H1 (cell line): Measurements from ENCODE around the gene SCN3A. TPM values are rescaled to one million over a fixed set of nuclear protein-coding genes. Genes with fewer than 3 reads are reported as not detected.

Source experiments
- CTCF ChIA-PET: fragments of 300-600 bp; sonication (Branson Sonifier 250); formaldehyde crosslinking; loops from one replicate; lab custom pipeline; 2021; ENCODE audit not compliant: partially characterized antibody; lab: Charles Lee
- POLR2A ChIA-PET: fragments of 300-600 bp; sonication (Branson Sonifier 250); formaldehyde crosslinking; loops from one replicate; lab custom pipeline; 2021; ENCODE audit warnings: inconsistent platforms; ENCODE audit not compliant: partially characterized antibody; lab: Charles Lee
- DNase-seq, 2 experiments: peaks; one replicate each; pipeline versions ENCODE4 v3.0.0 to v3.0.0-alpha.2; 2010 to 2022; ENCODE audit warnings: low spot score in 2 of 2, low read depth in 1 of 2, mixed read lengths in 1 of 2
- FAIRE-seq: peaks from 2 replicates; lab custom pipeline; 2011; peaks lifted over from hg19 to GRCh38; lab: Jason Lieb, UNC
- H2AFZ ChIP-seq: 2 replicates; pipeline ENCODE4 v1.8.1; 2012; ENCODE audit warnings: low read length, inconsistent platforms
- H2AK5ac ChIP-seq: 2 replicates; pipeline ENCODE4 v1.6.1; 2013; ENCODE audit warnings: low read depth, low read length
- H2BK120ac ChIP-seq: replicated peaks from 2 replicates; pipeline ENCODE3; 2013; ENCODE audit warnings: low read depth, low read length, inconsistent platforms
- H2BK12ac ChIP-seq: 2 replicates; pipeline ENCODE4 v1.6.1; 2013; ENCODE audit warnings: low read depth, low read length
- H2BK15ac ChIP-seq: 2 replicates; pipeline ENCODE4 v1.6.1; 2013; ENCODE audit warnings: low read length
- H2BK20ac ChIP-seq: 2 replicates; pipeline ENCODE4 v1.6.1; 2013; ENCODE audit warnings: low read length
- H2BK5ac ChIP-seq: 2 replicates; pipeline ENCODE4 v1.6.1; 2013; ENCODE audit warnings: low read depth, low read length
- H3K14ac ChIP-seq: 2 replicates; pipeline ENCODE4 v1.6.1; 2013; ENCODE audit warnings: inconsistent platforms; ENCODE audit not compliant: insufficient read length
- H3K18ac ChIP-seq: 2 replicates; pipeline ENCODE4 v1.6.1; 2013; ENCODE audit warnings: low read length; ENCODE audit errors: extremely low read depth
- H3K23ac ChIP-seq: 2 replicates; pipeline ENCODE4 v1.6.1; 2013; ENCODE audit warnings: inconsistent platforms; ENCODE audit not compliant: insufficient read length
- H3K23me2 ChIP-seq: 2 replicates; pipeline ENCODE4 v1.6.1; 2013; ENCODE audit warnings: low read depth, low read length
- H3K27ac ChIP-seq: 2 replicates; pipeline ENCODE4 v1.6.1; 2011; ENCODE audit warnings: low read depth, low read length, inconsistent platforms
- H3K27me3 ChIP-seq, 4 experiments: replicated peaks in 1 of 4; 1 replicate in 1 of 4; 2 replicates in 3 of 4; pipeline versions ENCODE4 v1.6.1 to v1.8.1; 2011 to 2013; ENCODE audit warnings: low read length in 3 of 4, mild to moderate bottlenecking in 3 of 4, inconsistent platforms in 2 of 4, mixed read lengths in 2 of 4, moderate library complexity in 1 of 4; ENCODE audit not compliant: control insufficient read depth in 3 of 4, insufficient read depth in 3 of 4; ENCODE audit errors: extremely low read depth in 1 of 4
- H3K36me3 ChIP-seq, 4 experiments: 2 replicates each; pipeline versions ENCODE4 v1.6.1 to v1.8.1; 2011 to 2013; ENCODE audit warnings: mild to moderate bottlenecking in 4 of 4, low read length in 3 of 4, moderate library complexity in 2 of 4, control low read depth in 1 of 4, inconsistent platforms in 1 of 4; ENCODE audit not compliant: insufficient read depth in 4 of 4, control insufficient read depth in 2 of 4
- H3K4ac ChIP-seq: replicated peaks from 2 replicates; pipeline ENCODE3; 2013; ENCODE audit warnings: low read length, low read depth, mixed read lengths, inconsistent platforms; ENCODE audit not compliant: insufficient read length
- H3K4me1 ChIP-seq, 4 experiments: replicated peaks in 1 of 4; 1 replicate in 1 of 4; 2 replicates in 3 of 4; pipeline versions ENCODE4 v1.6.1 to v1.8.1; 2011 to 2013; ENCODE audit warnings: low read length in 3 of 4, inconsistent platforms in 2 of 4, mixed read lengths in 1 of 4; ENCODE audit not compliant: insufficient read depth in 4 of 4, control insufficient read depth in 3 of 4
- H3K4me2 ChIP-seq, 2 experiments: 2 replicates each; pipeline versions ENCODE4 v1.6.1 to v1.8.1; 2011 to 2013; ENCODE audit warnings: low read depth in 2 of 2, low read length in 2 of 2, control low read depth in 1 of 2, inconsistent platforms in 1 of 2, mild to moderate bottlenecking in 1 of 2; ENCODE audit not compliant: insufficient read depth in 1 of 2
- H3K4me3 ChIP-seq, 4 experiments: fragments of 200-600, 300-600 bp in 1 of 4; sonication (generic), shearing (Covaris generic), sonication (Bioruptor Twin) in 1 of 4; 2 replicates each; pipeline versions ENCODE4 v1.5.1 to v1.8.1; 2011 to 2016; ENCODE audit warnings: low read length in 4 of 4, low read depth in 3 of 4, control low read depth in 2 of 4, inconsistent platforms in 2 of 4, mild to moderate bottlenecking in 2 of 4, mixed read lengths in 1 of 4, moderate library complexity in 1 of 4; ENCODE audit not compliant: insufficient read depth in 2 of 4; ENCODE audit errors: extremely low read depth in 1 of 4
- H3K56ac ChIP-seq: replicated peaks from 2 replicates; pipeline ENCODE3; 2013; ENCODE audit warnings: low read depth, mild to moderate bottlenecking, mixed read lengths, low read length, inconsistent platforms; ENCODE audit not compliant: insufficient read length
- H3K79me1 ChIP-seq: 2 replicates; pipeline ENCODE4 v1.6.1; 2013; ENCODE audit warnings: low read depth, low read length, control low read depth
- H3K79me2 ChIP-seq, 2 experiments: 2 replicates each; pipeline versions ENCODE4 v1.6.1 to v1.8.1; 2012 to 2013; ENCODE audit warnings: low read length in 2 of 2, mild to moderate bottlenecking in 2 of 2, inconsistent platforms in 1 of 2; ENCODE audit not compliant: insufficient read depth in 2 of 2, control insufficient read depth in 1 of 2
- H3K9ac ChIP-seq, 4 experiments: replicated peaks in 1 of 4; 1 replicate in 1 of 4; 2 replicates in 3 of 4; pipeline versions ENCODE4 v1.6.1 to v1.8.1; 2011 to 2013; ENCODE audit warnings: low read depth in 3 of 4, low read length in 3 of 4, control low read depth in 2 of 4, mild to moderate bottlenecking in 2 of 4, moderate library complexity in 2 of 4, inconsistent platforms in 1 of 4; ENCODE audit errors: extremely low read depth in 1 of 4
- H3K9me3 ChIP-seq, 2 experiments: 2 replicates each; pipeline versions ENCODE4 v1.6.1 to v1.8.1; 2012 to 2013; ENCODE audit warnings: mild to moderate bottlenecking in 2 of 2, moderate library complexity in 2 of 2, control low read depth in 1 of 2, inconsistent platforms in 1 of 2, low read depth in 1 of 2, low read length in 1 of 2, mixed read lengths in 1 of 2; ENCODE audit not compliant: insufficient read depth in 2 of 2
- H4K20me1 ChIP-seq, 2 experiments: replicated peaks in 1 of 2; 2 replicates each; pipeline versions ENCODE3 to v1.8.1; 2011 to 2013; ENCODE audit warnings: inconsistent platforms in 2 of 2, low read length in 2 of 2, mild to moderate bottlenecking in 1 of 2; ENCODE audit not compliant: insufficient read depth in 2 of 2, control insufficient read depth in 1 of 2
- H4K5ac ChIP-seq: 2 replicates; pipeline ENCODE4 v1.6.1; 2013; ENCODE audit warnings: low read length, low read depth, mixed read lengths, inconsistent platforms; ENCODE audit not compliant: insufficient read length
- H4K8ac ChIP-seq: 2 replicates; pipeline ENCODE4 v1.8.0; 2013; ENCODE audit warnings: mild to moderate bottlenecking, moderate library complexity, low read length, inconsistent platforms; ENCODE audit not compliant: insufficient read depth; ENCODE audit errors: extremely low read depth
- H4K91ac ChIP-seq: replicated peaks from 2 replicates; pipeline ENCODE3; 2013; ENCODE audit warnings: low read length, mixed read lengths, inconsistent platforms; ENCODE audit not compliant: insufficient read length
- ASH2L ChIP-seq: fragments of 200-600, 300-600 bp; sonication (generic); IDR thresholded peaks from one replicate; pipeline ENCODE4 v1.7.1; 2017; ENCODE audit warnings: low read length
- BRCA1 ChIP-seq: IDR thresholded peaks from 2 replicates; pipeline ENCODE4 v1.6.1; 2012; ENCODE audit warnings: low read depth, low read length, improper control_type of control experiment
- CBX8 ChIP-seq: fragments of 300-800, 300-1000 bp; sonication (generic); IDR thresholded peaks from 2 replicates; pipeline ENCODE4 v1.7.1; 2016; ENCODE audit warnings: low read depth, low read length, borderline replicate concordance
- FOSL1 ChIP-seq: IDR thresholded peaks from 2 replicates; pipeline ENCODE4 v1.6.1; 2011; ENCODE audit warnings: mild to moderate bottlenecking, low read depth, low read length, moderate library complexity; ENCODE audit not compliant: insufficient read depth
- NANOG ChIP-seq: IDR thresholded peaks from 2 replicates; pipeline ENCODE4 v1.6.1; 2011; ENCODE audit warnings: low read length, low read depth, mild to moderate bottlenecking, inconsistent platforms; ENCODE audit not compliant: insufficient read depth, poor library complexity, severe bottlenecking
- RXRA ChIP-seq: IDR thresholded peaks from 2 replicates; pipeline ENCODE4 v1.6.1; 2011; ENCODE audit warnings: low read depth, mild to moderate bottlenecking, low read length, moderate library complexity; ENCODE audit not compliant: insufficient read depth
- SAP30 ChIP-seq: fragments of 300-600 bp; sonication (generic); IDR thresholded peaks from 2 replicates; pipeline ENCODE4 v1.7.1; 2012; ENCODE audit warnings: low read length, moderate library complexity, mild to moderate bottlenecking, inconsistent platforms; ENCODE audit not compliant: insufficient read depth, insufficient replicate concordance
- SP1 ChIP-seq: IDR thresholded peaks from 2 replicates; pipeline ENCODE4 v1.6.1; 2011; ENCODE audit warnings: low read depth, low read length
- SRF ChIP-seq: IDR thresholded peaks from 2 replicates; pipeline ENCODE4 v1.6.1; 2011; ENCODE audit warnings: mild to moderate bottlenecking, low read depth, low read length, moderate library complexity
- SUZ12 ChIP-seq: fragments of 200-600 bp; sonication (generic); IDR thresholded peaks from 2 replicates; pipeline ENCODE4 v1.6.1; 2012; ENCODE audit warnings: mild to moderate bottlenecking, inconsistent platforms, low read length, moderate library complexity, mixed read lengths
- WGBS, 2 experiments: shearing (Covaris generic) in 1 of 2; methylation state at CpG; one replicate each; pipeline versions ENCODE4 v1.1.6 to v1.1.7; 2013 to 2015; ENCODE audit warnings: low lambda C conversion rate in 2 of 2, mixed read lengths in 2 of 2, inconsistent platforms in 1 of 2, low coverage in 1 of 2, missing lambda C conversion rate in 1 of 2; ENCODE audit not compliant: insufficient replicate concordance in 2 of 2, insufficient coverage in 1 of 2, insufficient read length in 1 of 2; ENCODE audit errors: extremely low coverage in 1 of 2, missing lambda C conversion rate in 1 of 2; 5-methylcytosine and 5-hydroxymethylcytosine counted together
- polyA plus RNA-seq, 7 experiments: library from polyadenylated mRNA; depleted of rRNA in 3 of 7; stranded (reverse) in 5 of 7; unstranded in 2 of 7; fragments of >200 nt in 5 of 7; fragments of 200-250 nt in 2 of 7; gene quantifications; 1 replicate in 5 of 7; 2 replicates in 1 of 7; 4 replicates in 1 of 7; pipeline versions ENCODE4 v1.2.1 to v1.2.3, GENCODE V29; 2011 to 2013; ENCODE audit warnings: missing spikeins in 2 of 7, mixed read lengths in 2 of 7
- total RNA-seq: library from RNA; stranded (reverse); fragmentation: NEBNext Ultra II Directional; extraction: Animal tissue kit (Norgen Biotek cat#: 25700); gene quantifications from 2 replicates; pipeline ENCODE4 v1.2.1, GENCODE V29; 2021
- TF ChIP-seq, protein P1 (sequence below): IDR thresholded peaks from 2 replicates; pipeline ENCODE4 v1.6.1; 2011; ENCODE audit warnings: low read length, improper control_type of control experiment
- TF ChIP-seq, protein P2 (sequence below): IDR thresholded peaks from 2 replicates; pipeline ENCODE4 v1.6.1; 2012; ENCODE audit warnings: low read length, inconsistent platforms

The SCN3A gene
- total and polyA plus RNA-seq, 2 of the 8 experiments (the other 6 are each of a cell fraction or from before 2014, with no cell fraction given) = 0.02 TPM; not detected in 1

DNA sequence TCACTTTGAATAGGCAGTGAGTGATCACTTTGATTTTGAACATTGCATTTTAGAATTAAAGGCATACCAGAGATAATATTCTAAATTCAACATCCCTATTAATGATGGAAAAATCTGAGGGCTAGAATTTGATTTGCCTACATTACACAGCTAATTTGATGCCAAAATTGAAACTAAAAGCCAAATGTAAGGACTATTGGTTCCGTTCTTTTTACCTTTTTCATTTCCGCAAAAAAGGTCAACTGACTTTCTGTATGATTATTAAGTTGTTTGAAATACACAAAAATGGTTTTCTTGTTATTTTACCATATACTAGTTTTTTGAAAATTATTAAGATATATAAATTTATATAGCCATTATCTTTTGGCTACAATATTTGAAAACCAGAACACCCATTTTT lies 117.5 kb downstream of the SCN3A start:
- POLR2A ChIA-PET = no interaction called here
- no peaks in the 10 kb centered on the region for H3K36me3 ChIP-seq
- H2BK120ac ChIP-seq = no peak overlapping the region
- no peaks in the 10 kb centered on the region for H3K79me2 ChIP-seq
- H2BK5ac ChIP-seq = no peak overlapping the region
- H3K27me3 ChIP-seq = no peaks in the 10 kb centered on the region
- H2AK5ac ChIP-seq = no peak overlapping the region
- no peak overlapping the region for H2BK15ac ChIP-seq
- no peak overlapping the region for H2BK20ac ChIP-seq
- H3K4me3 ChIP-seq = no peak overlapping the region
- no peak for FAIRE-seq
- no peaks in the 10 kb centered on the region for H3K4me1 ChIP-seq
- no peak overlapping the region for H2BK12ac ChIP-seq
- no peak overlapping the region for H4K91ac ChIP-seq
- no peak overlapping the region for H3K23ac ChIP-seq
- H3K56ac ChIP-seq = no peak overlapping the region
- no peak overlapping the region for H4K5ac ChIP-seq
- no peaks in the 10 kb centered on the region for H3K9me3 ChIP-seq
- WGBS, 2 experiments = 95% methylated on average over 2 of the region's 2 CpGs; no CpG with 5 or more reads in 1 of the 2 experiments
- no peaks in the 10 kb centered on the region for H3K23me2 ChIP-seq
- no peak overlapping the region for H3K9ac ChIP-seq
- no peak for DNase-seq
- no peak overlapping the region for H3K4ac ChIP-seq
- H3K79me1 ChIP-seq = no peaks in the 10 kb centered on the region
- CTCF ChIA-PET = interaction anchor here (0.7 kb wide), 1 partner anchor 69 kb away, joined by 4 read pairs; no protein-coding TSS in a partner anchor
- no peak overlapping the region for H3K14ac ChIP-seq
- no peak overlapping the region for H3K4me2 ChIP-seq
- no peak overlapping the region for H4K8ac ChIP-seq
- no peaks in the 10 kb centered on the region for H4K20me1 ChIP-seq
- H3K18ac ChIP-seq = no peak overlapping the region
- no peak overlapping the region for H2AFZ ChIP-seq
- no peak overlapping the region for H3K27ac ChIP-seq
- TF ChIP-seq ASH2L (no peak), NANOG (no peak), FOSL1 (no peak), CBX8 (no peak), RXRA (no peak), SP1 (no peak), SRF (no peak), SAP30 (no peak), SUZ12 (no peak), BRCA1 (no peak)
- TF ChIP-seq, protein P1, sequence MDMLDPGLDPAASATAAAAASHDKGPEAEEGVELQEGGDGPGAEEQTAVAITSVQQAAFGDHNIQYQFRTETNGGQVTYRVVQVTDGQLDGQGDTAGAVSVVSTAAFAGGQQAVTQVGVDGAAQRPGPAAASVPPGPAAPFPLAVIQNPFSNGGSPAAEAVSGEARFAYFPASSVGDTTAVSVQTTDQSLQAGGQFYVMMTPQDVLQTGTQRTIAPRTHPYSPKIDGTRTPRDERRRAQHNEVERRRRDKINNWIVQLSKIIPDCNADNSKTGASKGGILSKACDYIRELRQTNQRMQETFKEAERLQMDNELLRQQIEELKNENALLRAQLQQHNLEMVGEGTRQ = no peak
- TF ChIP-seq, protein P2, sequence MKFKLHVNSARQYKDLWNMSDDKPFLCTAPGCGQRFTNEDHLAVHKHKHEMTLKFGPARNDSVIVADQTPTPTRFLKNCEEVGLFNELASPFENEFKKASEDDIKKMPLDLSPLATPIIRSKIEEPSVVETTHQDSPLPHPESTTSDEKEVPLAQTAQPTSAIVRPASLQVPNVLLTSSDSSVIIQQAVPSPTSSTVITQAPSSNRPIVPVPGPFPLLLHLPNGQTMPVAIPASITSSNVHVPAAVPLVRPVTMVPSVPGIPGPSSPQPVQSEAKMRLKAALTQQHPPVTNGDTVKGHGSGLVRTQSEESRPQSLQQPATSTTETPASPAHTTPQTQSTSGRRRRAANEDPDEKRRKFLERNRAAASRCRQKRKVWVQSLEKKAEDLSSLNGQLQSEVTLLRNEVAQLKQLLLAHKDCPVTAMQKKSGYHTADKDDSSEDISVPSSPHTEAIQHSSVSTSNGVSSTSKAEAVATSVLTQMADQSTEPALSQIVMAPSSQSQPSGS = no peak
